Neutrophil (primary cell): Measurements from ENCODE around the gene SEC31B.
A peak's percentile ranks its signal among the peaks of the same experiment; 100 is the strongest.

Experiments used
- H3K27ac ChIP-seq: fragments of 200-600 bp; sonication (generic); 2 replicates; pipeline ENCODE4 v1.5.1; 2016; ENCODE audit warnings: mild to moderate bottlenecking, moderate library complexity
- H3K27me3 ChIP-seq: fragments of 200-600 bp; sonication (generic); 2 replicates; pipeline ENCODE4 v1.6.0; 2016; ENCODE audit warnings: mild to moderate bottlenecking
- H3K36me3 ChIP-seq: fragments of 200-600 bp; sonication (generic); 2 replicates; pipeline ENCODE4 v1.5.1; 2017
- H3K4me1 ChIP-seq, 2 experiments: fragments of 200-600 bp in 1 of 2; sonication (generic) in 1 of 2; 1 replicate in 1 of 2; 2 replicates in 1 of 2; pipeline versions ENCODE4 v1.5.1 to v1.6.1; 2013 to 2016; ENCODE audit warnings: low read depth in 1 of 2, low read length in 1 of 2, mild to moderate bottlenecking in 1 of 2, moderate library complexity in 1 of 2; ENCODE audit not compliant: control insufficient read depth in 1 of 2, insufficient read depth in 1 of 2
- H3K4me3 ChIP-seq, 2 experiments: fragments of 200-600 bp in 1 of 2; sonication (generic) in 1 of 2; 1 replicate in 1 of 2; 2 replicates in 1 of 2; pipeline ENCODE4 v1.5.1; 2013 to 2016; ENCODE audit warnings: low read depth in 1 of 2, low read length in 1 of 2, mild to moderate bottlenecking in 1 of 2, moderate library complexity in 1 of 2
- H3K9me3 ChIP-seq: fragments of 200-600 bp; sonication (generic); 2 replicates; pipeline ENCODE4 v1.5.1; 2016
- TF ChIP-seq, protein P1 (sequence below): fragments of 200-600 bp; sonication (generic); IDR thresholded peaks from 2 replicates; pipeline ENCODE4 v1.5.1; 2016; ENCODE audit warnings: antibody characterized with exemption

The SEC31B gene

DNA sequence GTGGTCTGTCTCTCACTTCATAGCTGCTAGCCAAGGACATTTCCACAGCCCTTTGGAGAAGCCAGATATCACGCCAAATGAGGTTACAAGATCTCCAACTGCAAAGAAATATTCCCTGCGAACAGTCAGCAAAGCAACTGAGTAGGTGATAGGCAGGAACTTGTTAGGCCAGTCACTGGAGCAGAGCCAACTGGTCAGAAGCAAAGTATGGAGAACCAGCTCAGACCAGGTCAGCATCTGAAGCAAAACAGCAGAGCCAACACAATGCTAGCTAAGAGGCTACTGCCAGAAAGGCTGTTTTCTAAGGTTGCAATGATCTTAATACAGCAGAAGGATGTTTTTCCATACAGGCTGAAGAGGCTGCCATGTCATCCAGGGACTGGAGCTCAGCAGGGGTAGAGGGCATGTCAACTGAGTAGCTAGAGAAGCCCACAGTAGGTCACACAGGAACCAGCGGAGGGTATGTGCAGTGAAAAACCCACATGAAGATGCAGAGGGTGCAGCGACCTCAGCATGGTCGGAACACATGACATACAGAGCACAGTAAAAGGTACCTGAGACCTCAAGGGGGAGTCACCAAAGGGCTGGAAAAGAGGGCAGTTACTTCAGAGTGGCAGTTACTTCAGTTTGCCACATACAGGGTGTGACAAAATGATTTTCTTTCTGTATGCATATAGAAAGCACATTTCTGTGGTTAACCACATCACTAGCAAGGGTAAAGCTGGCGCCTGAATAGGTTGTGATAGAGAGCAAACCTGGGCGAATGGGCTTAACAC is 8.9 kb downstream of the SEC31B start:
- Histone ChIP-seq H3K36me3 (peaks cover 22% of the 10 kb centered on the region), H3K4me1 (peaks cover 44 to 48% of the 10 kb centered on the region in 2 experiments), H3K27me3 (no peaks in the 10 kb centered on the region), H3K4me3 (peak overlapping the region in 1 of 2 experiments; percentile 4), H3K9me3 (no peaks in the 10 kb centered on the region), H3K27ac (peak overlapping the region; percentile 71)
- TF ChIP-seq, protein P1, sequence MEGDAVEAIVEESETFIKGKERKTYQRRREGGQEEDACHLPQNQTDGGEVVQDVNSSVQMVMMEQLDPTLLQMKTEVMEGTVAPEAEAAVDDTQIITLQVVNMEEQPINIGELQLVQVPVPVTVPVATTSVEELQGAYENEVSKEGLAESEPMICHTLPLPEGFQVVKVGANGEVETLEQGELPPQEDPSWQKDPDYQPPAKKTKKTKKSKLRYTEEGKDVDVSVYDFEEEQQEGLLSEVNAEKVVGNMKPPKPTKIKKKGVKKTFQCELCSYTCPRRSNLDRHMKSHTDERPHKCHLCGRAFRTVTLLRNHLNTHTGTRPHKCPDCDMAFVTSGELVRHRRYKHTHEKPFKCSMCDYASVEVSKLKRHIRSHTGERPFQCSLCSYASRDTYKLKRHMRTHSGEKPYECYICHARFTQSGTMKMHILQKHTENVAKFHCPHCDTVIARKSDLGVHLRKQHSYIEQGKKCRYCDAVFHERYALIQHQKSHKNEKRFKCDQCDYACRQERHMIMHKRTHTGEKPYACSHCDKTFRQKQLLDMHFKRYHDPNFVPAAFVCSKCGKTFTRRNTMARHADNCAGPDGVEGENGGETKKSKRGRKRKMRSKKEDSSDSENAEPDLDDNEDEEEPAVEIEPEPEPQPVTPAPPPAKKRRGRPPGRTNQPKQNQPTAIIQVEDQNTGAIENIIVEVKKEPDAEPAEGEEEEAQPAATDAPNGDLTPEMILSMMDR = no peak

DNA sequence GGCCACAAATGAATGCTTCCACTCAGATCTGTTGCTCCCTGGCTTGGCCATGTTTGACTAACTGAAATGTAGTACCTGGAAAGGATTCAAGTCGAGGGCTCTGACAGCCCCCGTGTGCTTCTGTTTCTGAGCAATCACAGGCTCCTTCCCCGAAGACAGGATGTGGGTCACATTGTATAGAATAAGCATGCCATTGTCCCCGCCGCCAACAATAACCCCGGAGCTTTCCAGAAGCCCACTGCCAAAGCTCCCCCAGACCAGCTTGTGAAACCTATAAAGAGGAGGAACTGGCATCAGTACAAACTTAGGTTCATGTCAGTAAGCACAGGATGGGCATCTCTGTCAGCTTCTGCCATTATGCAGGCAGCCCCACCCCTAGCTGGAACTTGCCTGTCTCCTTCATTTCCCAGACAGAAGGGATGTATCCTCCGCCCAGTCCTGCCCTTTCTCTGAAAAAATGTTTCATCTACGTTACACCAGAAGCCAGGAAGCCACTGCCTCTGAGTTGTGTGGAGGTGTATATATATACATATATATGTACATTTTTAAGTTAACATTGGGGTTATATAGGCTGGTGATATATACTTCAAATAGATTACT is 10.3 kb downstream of the SEC31B start:
- Histone ChIP-seq H3K27me3 (no peaks in the 10 kb centered on the region), H3K27ac (no peak overlapping the region), H3K4me3 (no peak overlapping the region), H3K9me3 (no peaks in the 10 kb centered on the region), H3K36me3 (peaks cover 34% of the 10 kb centered on the region), H3K4me1 (peaks cover 43 to 44% of the 10 kb centered on the region in 2 experiments)
- TF ChIP-seq, protein P1 = no peak

DNA sequence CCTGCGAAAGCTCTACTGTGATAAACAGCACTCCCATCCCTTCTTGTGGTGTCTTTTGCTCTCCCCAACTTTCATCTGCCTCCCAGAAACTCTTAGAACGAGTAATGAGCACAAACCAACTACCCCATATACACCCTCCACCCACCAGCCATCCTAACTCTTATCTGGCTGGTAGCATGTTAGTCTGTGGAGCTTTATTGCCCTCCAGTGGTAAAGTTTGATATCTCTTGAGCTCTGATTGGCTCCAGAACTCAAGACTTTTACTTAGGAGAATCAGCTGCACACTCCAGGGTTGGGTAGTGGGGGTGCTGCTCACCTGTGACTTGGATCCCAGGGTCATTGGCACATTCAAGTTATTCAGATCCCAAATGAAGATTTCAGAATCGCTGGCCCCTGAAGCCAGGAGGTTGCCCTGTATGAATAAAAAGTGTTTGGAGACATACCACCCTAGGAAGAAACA is 10.9 kb downstream of the SEC31B start:
- Histone ChIP-seq H3K4me1 (peaks cover 43 to 44% of the 10 kb centered on the region in 2 experiments), H3K27me3 (no peaks in the 10 kb centered on the region), H3K4me3 (no peak overlapping the region), H3K27ac (no peak overlapping the region), H3K9me3 (no peaks in the 10 kb centered on the region), H3K36me3 (peaks cover 39% of the 10 kb centered on the region)
- TF ChIP-seq, protein P1 = no peak

DNA sequence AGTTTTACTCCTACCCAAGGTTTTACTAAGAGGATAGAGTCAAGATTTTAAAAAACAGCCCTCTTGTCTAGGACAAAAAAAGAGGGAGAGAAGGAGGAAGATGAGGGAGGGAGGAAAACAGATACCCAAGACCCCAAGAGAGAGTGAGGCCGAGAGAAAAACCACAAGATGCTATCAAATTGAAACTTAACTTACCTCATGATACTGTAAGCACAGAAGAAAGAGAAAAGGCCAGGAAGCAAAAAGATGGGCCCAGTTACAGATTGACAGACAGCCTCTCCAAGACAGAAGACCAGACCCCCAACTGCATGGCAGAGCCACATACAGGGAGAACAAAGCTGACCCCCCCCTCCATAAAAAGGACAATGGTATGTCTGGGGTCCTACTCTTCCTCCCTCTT is 11.4 kb downstream of the SEC31B start:
- H3K4me3 ChIP-seq = no peak overlapping the region
- H3K4me1 ChIP-seq = peaks cover 43 to 44% of the 10 kb centered on the region in 2 experiments
- no peaks in the 10 kb centered on the region for H3K27me3 ChIP-seq
- no peaks in the 10 kb centered on the region for H3K9me3 ChIP-seq
- no peak overlapping the region for H3K27ac ChIP-seq
- TF ChIP-seq, protein P1 = no peak
- peaks cover 39% of the 10 kb centered on the region for H3K36me3 ChIP-seq

DNA sequence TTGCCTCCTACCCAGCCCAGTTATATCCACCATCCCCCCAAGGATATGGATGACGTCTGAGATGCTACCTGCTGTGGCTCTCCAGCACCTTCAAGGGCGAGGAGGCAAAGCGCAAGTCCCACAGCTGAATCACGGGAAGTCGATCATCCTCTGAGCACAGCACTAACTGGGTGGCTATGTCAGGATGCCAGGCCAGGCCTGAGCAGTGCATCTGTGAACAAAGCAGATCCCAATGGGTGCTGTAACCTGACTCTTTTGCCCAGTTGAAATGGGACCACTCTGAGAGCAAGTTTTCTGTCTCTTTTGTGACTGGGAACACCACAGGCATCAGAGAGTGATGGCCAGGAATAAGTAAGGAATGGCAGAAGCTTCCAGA is 12.3 kb downstream of the SEC31B start:
- no peak overlapping the region for H3K4me3 ChIP-seq
- H3K27ac ChIP-seq = no peak overlapping the region
- H3K4me1 ChIP-seq = peaks cover 36 to 37% of the 10 kb centered on the region in 2 experiments
- H3K9me3 ChIP-seq = no peaks in the 10 kb centered on the region
- H3K27me3 ChIP-seq = no peaks in the 10 kb centered on the region
- H3K36me3 ChIP-seq = peaks cover 39% of the 10 kb centered on the region
- TF ChIP-seq, protein P1 = no peak
